ENCODE data around the gene ADPRM. TPM values are rescaled to one million over a fixed set of nuclear protein-coding genes. Genes with fewer than 3 reads are reported as not detected.

Gene ADPRM
- total RNA-seq, 1 experiment from 2014 or later = 5.1 TPM

GRCh38 chr17:10748531-10749181 lies 51.3 kb downstream of the ADPRM start:
- no peaks in the 10 kb centered on the region for H3K79me1 ChIP-seq (ENCODE audit: insufficient read depth, low read depth, low read length, poor library complexity, severe bottlenecking)
- H2AK5ac ChIP-seq (ENCODE audit: insufficient read length, low read length) = no peak overlapping the region
- no peaks in the 10 kb centered on the region for H3K27me3 ChIP-seq (ENCODE audit: insufficient read depth, low read length)
- H3K79me2 ChIP-seq (ENCODE audit: insufficient read depth, low read length) = no peaks in the 10 kb centered on the region
- no peaks in the 10 kb centered on the region for H3K9me3 Mint-ChIP-seq
- H3K23me2 ChIP-seq (ENCODE audit: insufficient read length, low read depth, low read length, poor library complexity, severe bottlenecking) = no peaks in the 10 kb centered on the region
- no peak overlapping the region for H3K4ac ChIP-seq (ENCODE audit: low read depth, low read length)
- no peak overlapping the region for H2BK15ac ChIP-seq (ENCODE audit: low read depth, low read length)
- no peaks in the 10 kb centered on the region; the same call in 1 of the 2 replicates for H3K27me3 Mint-ChIP-seq (ENCODE audit: low read depth)
- TF ChIP-seq CTCF (conservative IDR thresholded peaks at IDR 0.05) = no peak
- H3K36me3 Mint-ChIP-seq (ENCODE audit: insufficient read depth in 1 of 3, low read depth in 3 of 3) = no peaks in the 10 kb centered on the region
- H3K9ac ChIP-seq (ENCODE audit: extremely low read depth, insufficient read length, low read length) = no peak overlapping the region
- no peak overlapping the region for H4K8ac ChIP-seq (replicated peaks; ENCODE audit: insufficient read length, low read depth, low read length)
- no CpG with 5 or more reads among the region's 9 CpGs for WGBS (ENCODE audit: extremely low coverage, insufficient read length, low lambda C conversion rate)
- H2BK5ac ChIP-seq (ENCODE audit: insufficient read length, low read length) = no peak overlapping the region
- H3K27ac Mint-ChIP-seq = no peak overlapping the region
- no peak for DNase-seq
- H3K4me1 ChIP-seq (ENCODE audit: insufficient read depth, low read length) = no peaks in the 10 kb centered on the region; the same call in 1 of the 2 replicates
- H3T11ph ChIP-seq (ENCODE audit: low read length) = no peak overlapping the region
- peaks cover 11 to 12% of the 10 kb centered on the region in 2 experiments for H3K4me1 Mint-ChIP-seq
- no peak overlapping the region for H3K56ac ChIP-seq (ENCODE audit: insufficient read length, low read depth, low read length)
- no peak overlapping the region for H2BK12ac ChIP-seq (ENCODE audit: insufficient read length, low read depth, low read length)
- H4K20me1 ChIP-seq (ENCODE audit: control insufficient read depth, insufficient read depth, insufficient read length) = no peaks in the 10 kb centered on the region
- H4K5ac ChIP-seq (ENCODE audit: insufficient read length, low read depth, low read length) = no peak overlapping the region
- H3K4me2 ChIP-seq (ENCODE audit: insufficient read depth, insufficient read length, low read length) = no peak overlapping the region
- H3K9me3 ChIP-seq (ENCODE audit: control insufficient read depth, low read depth, low read length) = no peaks in the 10 kb centered on the region
- H2AFZ ChIP-seq (ENCODE audit: low read length) = no peak overlapping the region
- H3K4me3 Mint-ChIP-seq = no peak overlapping the region
- no peak overlapping the region for H4K91ac ChIP-seq (ENCODE audit: insufficient read length, low read depth, low read length)
- H2BK20ac ChIP-seq (ENCODE audit: low read depth, low read length, poor library complexity, severe bottlenecking) = no peak overlapping the region
- H3K27ac ChIP-seq (ENCODE audit: insufficient read length, low read depth, low read length) = no peak overlapping the region
- H3K23ac ChIP-seq (ENCODE audit: insufficient read length, low read depth, low read length) = no peak overlapping the region
- H2BK120ac ChIP-seq (ENCODE audit: low read depth, low read length, poor library complexity, severe bottlenecking) = no peak overlapping the region
- no peak overlapping the region for H3K18ac ChIP-seq (ENCODE audit: insufficient read length, low read depth, low read length)
- H3K14ac ChIP-seq (ENCODE audit: insufficient read depth, low read length) = no peak overlapping the region
